ENCODE results near the gene BACE1-AS. TPM values are rescaled to one million over a fixed set of nuclear protein-coding genes. Genes with fewer than 3 reads are reported as not detected.

The BACE1-AS gene
- total RNA-seq, 2 experiments from 2014 or later, result 8.0 to 8.5 TPM

GRCh38 chr11:117278347-117278746 lies 12.8 kb upstream of the BACE1-AS start:
- Mint-ChIP-seq H3K27ac (no peak overlapping the region), H3K4me1 (peaks cover 2% of the 10 kb centered on the region), H3K9me3 (peaks cover 2% of the 10 kb centered on the region), H3K4me3 (no peak overlapping the region), H3K36me3 (peaks cover 28% of the 10 kb centered on the region), H3K27me3 (no peaks in the 10 kb centered on the region)
- DNase-seq, result no peak
- POLR2A ChIA-PET, result no interaction called here
- no peak for ATAC-seq (ENCODE audit: low read depth)

- Mint-ChIP-seq H3K4me3 (no peak overlapping the region), H3K27ac (peak overlapping the region; percentile 75), H3K4me1 (peaks cover 2% of the 10 kb centered on the region), H3K9me3 (no peaks in the 10 kb centered on the region), H3K27me3 (no peaks in the 10 kb centered on the region), H3K36me3 (peaks cover 26% of the 10 kb centered on the region)
- DNase-seq (no peak), ATAC-seq (ENCODE audit: low read depth) (peak; percentile 10)
- POLR2A ChIA-PET, result no interaction called here
Measured at GRCh38 chr11:117279711-117280376, 11.3 kb upstream of the BACE1-AS start.

- no peaks in the 10 kb centered on the region for H3K27me3 Mint-ChIP-seq
- no peak overlapping the region for H3K4me3 Mint-ChIP-seq
- no peaks in the 10 kb centered on the region for H3K9me3 Mint-ChIP-seq
- no peak overlapping the region for H3K27ac Mint-ChIP-seq
- POLR2A ChIA-PET, result no interaction called here
- DNase-seq, result no peak
- ATAC-seq (ENCODE audit: low read depth), result no peak
- peaks cover 28% of the 10 kb centered on the region for H3K36me3 Mint-ChIP-seq
- peaks cover 2% of the 10 kb centered on the region for H3K4me1 Mint-ChIP-seq
Measured at GRCh38 chr11:117281159-117281558, 10.0 kb upstream of the BACE1-AS start.

GRCh38 chr11:117281869-117282268 lies 9.3 kb upstream of the BACE1-AS start:
- no peaks in the 10 kb centered on the region for H3K27me3 Mint-ChIP-seq
- peaks cover 32% of the 10 kb centered on the region for H3K36me3 Mint-ChIP-seq
- H3K4me1 Mint-ChIP-seq, result peaks cover 2% of the 10 kb centered on the region
- DNase-seq, result no peak
- no peak overlapping the region for H3K4me3 Mint-ChIP-seq
- no peak overlapping the region for H3K27ac Mint-ChIP-seq
- H3K9me3 Mint-ChIP-seq, result no peaks in the 10 kb centered on the region
- ATAC-seq (ENCODE audit: low read depth), result no peak
- POLR2A ChIA-PET, result no interaction called here

- no peaks in the 10 kb centered on the region for H3K9me3 Mint-ChIP-seq
- H3K36me3 Mint-ChIP-seq, result peaks cover 32% of the 10 kb centered on the region
- no peak overlapping the region for H3K27ac Mint-ChIP-seq
- H3K4me1 Mint-ChIP-seq, result peaks cover 2% of the 10 kb centered on the region
- no peak for DNase-seq
- no peaks in the 10 kb centered on the region for H3K27me3 Mint-ChIP-seq
- H3K4me3 Mint-ChIP-seq, result no peak overlapping the region
- POLR2A ChIA-PET, result no interaction called here
- ATAC-seq (ENCODE audit: low read depth), result no peak
Measured at GRCh38 chr11:117282956-117283355, 8.2 kb upstream of the BACE1-AS start.

- Mint-ChIP-seq H3K4me1 (peaks cover 2% of the 10 kb centered on the region), H3K4me3 (no peak overlapping the region), H3K27ac (no peak overlapping the region), H3K36me3 (peaks cover 37% of the 10 kb centered on the region), H3K27me3 (no peaks in the 10 kb centered on the region), H3K9me3 (no peaks in the 10 kb centered on the region)
- no peak for ATAC-seq (ENCODE audit: low read depth)
- DNase-seq, result no peak
- POLR2A ChIA-PET, result no interaction called here
Measured at GRCh38 chr11:117284053-117284452, 7.1 kb upstream of the BACE1-AS start.

GRCh38 chr11:117286588-117286987 lies 4.6 kb upstream of the BACE1-AS start:
- Mint-ChIP-seq H3K9me3 (no peaks in the 10 kb centered on the region), H3K36me3 (peaks cover 31% of the 10 kb centered on the region), H3K27ac (no peak overlapping the region), H3K4me3 (no peak overlapping the region), H3K4me1 (no peaks in the 10 kb centered on the region), H3K27me3 (no peaks in the 10 kb centered on the region)
- POLR2A ChIA-PET, result interaction anchor here (0.6 kb wide), 1 partner anchor 26 kb away, joined by 3 read pairs; no protein-coding TSS in a partner anchor
- no peak for DNase-seq
- ATAC-seq (ENCODE audit: low read depth), result no peak

- no peak for ATAC-seq (ENCODE audit: low read depth)
- Mint-ChIP-seq H3K4me3 (no peak overlapping the region), H3K27ac (no peak overlapping the region), H3K9me3 (no peaks in the 10 kb centered on the region), H3K36me3 (peaks cover 21% of the 10 kb centered on the region), H3K27me3 (no peaks in the 10 kb centered on the region), H3K4me1 (no peaks in the 10 kb centered on the region)
- DNase-seq, result no peak
- POLR2A ChIA-PET, result no interaction called here
Measured at GRCh38 chr11:117287668-117288067, 3.5 kb upstream of the BACE1-AS start.

GRCh38 chr11:117289795-117290194 lies 1.4 kb upstream of the BACE1-AS start:
- Mint-ChIP-seq H3K4me1 (no peaks in the 10 kb centered on the region), H3K27me3 (no peaks in the 10 kb centered on the region), H3K4me3 (no peak overlapping the region), H3K36me3 (peaks cover 18% of the 10 kb centered on the region), H3K27ac (no peak overlapping the region), H3K9me3 (no peaks in the 10 kb centered on the region)
- DNase-seq, result no peak
- POLR2A ChIA-PET, result no interaction called here
- no peak for ATAC-seq (ENCODE audit: low read depth)

GRCh38 chr11:117292616-117293015 lies 1.5 kb downstream of the BACE1-AS start:
- H3K27me3 Mint-ChIP-seq, result no peaks in the 10 kb centered on the region
- POLR2A ChIA-PET, result interaction anchor here (0.6 kb wide), 1 partner anchor 48 kb away, joined by 3 read pairs; no protein-coding TSS in a partner anchor
- H3K4me3 Mint-ChIP-seq, result no peak overlapping the region
- DNase-seq (no peak), ATAC-seq (ENCODE audit: low read depth) (no peak)
- no peaks in the 10 kb centered on the region for H3K4me1 Mint-ChIP-seq
- H3K27ac Mint-ChIP-seq, result no peak overlapping the region
- H3K36me3 Mint-ChIP-seq, result peaks cover 6% of the 10 kb centered on the region
- H3K9me3 Mint-ChIP-seq, result no peaks in the 10 kb centered on the region

GRCh38 chr11:117295438-117296137 lies 4.4 kb downstream of the BACE1-AS start:
- Mint-ChIP-seq H3K4me3 (no peak overlapping the region), H3K4me1 (no peaks in the 10 kb centered on the region), H3K36me3 (peaks cover 2% of the 10 kb centered on the region), H3K27ac (no peak overlapping the region), H3K27me3 (no peaks in the 10 kb centered on the region), H3K9me3 (no peaks in the 10 kb centered on the region)
- POLR2A ChIA-PET, result no interaction called here
- no peak for DNase-seq
- ATAC-seq (ENCODE audit: low read depth), result no peak

GRCh38 chr11:117296881-117297280 lies 5.7 kb downstream of the BACE1-AS start:
- Mint-ChIP-seq H3K36me3 (peaks cover 2% of the 10 kb centered on the region), H3K9me3 (no peaks in the 10 kb centered on the region), H3K4me1 (no peaks in the 10 kb centered on the region), H3K4me3 (no peak overlapping the region), H3K27me3 (no peaks in the 10 kb centered on the region), H3K27ac (peak overlapping the region; percentile 3)
- POLR2A ChIA-PET, result no interaction called here
- no peak for ATAC-seq (ENCODE audit: low read depth)
- no peak for DNase-seq

- Mint-ChIP-seq H3K27me3 (no peaks in the 10 kb centered on the region), H3K4me3 (no peak overlapping the region), H3K27ac (no peak overlapping the region), H3K9me3 (no peaks in the 10 kb centered on the region), H3K36me3 (no peaks in the 10 kb centered on the region), H3K4me1 (no peaks in the 10 kb centered on the region)
- ATAC-seq (ENCODE audit: low read depth), result no peak
- POLR2A ChIA-PET, result no interaction called here
- DNase-seq, result no peak
Measured at GRCh38 chr11:117298195-117298594, 7.0 kb downstream of the BACE1-AS start.

Measured in activated naive CD8-positive, alpha-beta T cell treated with anti-CD3 and anti-CD28 coated beads, Interleukin-2, amount 10 ng/mL, durations not matched to agents 7 days and 5 days (primary cell).